ENCODE results near the gene SHH. TPM values are rescaled to one million over a fixed set of nuclear protein-coding genes. Genes with fewer than 3 reads are reported as not detected.

The SHH gene
- total RNA-seq, 1 experiment from 2014 or later: 0.26 TPM

DNA sequence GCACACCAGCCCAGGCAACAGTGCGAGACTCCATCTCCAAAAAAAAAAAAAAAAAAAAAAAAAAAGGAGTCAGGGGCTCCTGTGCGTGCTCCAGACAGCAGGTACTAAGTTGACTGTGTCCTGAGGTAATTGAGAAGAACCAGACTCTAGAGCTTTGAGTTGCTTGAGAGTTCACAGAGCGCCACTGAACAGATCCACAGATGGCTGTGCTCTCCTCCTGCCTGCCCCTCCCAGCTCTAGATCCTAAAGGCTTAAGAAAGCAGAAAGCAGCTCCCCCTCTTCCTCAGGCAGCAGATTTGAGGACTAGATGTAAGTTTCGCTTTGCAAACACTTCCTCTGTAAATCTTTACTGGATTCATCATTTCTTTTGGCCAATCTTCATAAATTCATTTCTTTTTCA lies 38.7 kb downstream of the SHH start (continued):
- TF ChIP-seq, protein P1, sequence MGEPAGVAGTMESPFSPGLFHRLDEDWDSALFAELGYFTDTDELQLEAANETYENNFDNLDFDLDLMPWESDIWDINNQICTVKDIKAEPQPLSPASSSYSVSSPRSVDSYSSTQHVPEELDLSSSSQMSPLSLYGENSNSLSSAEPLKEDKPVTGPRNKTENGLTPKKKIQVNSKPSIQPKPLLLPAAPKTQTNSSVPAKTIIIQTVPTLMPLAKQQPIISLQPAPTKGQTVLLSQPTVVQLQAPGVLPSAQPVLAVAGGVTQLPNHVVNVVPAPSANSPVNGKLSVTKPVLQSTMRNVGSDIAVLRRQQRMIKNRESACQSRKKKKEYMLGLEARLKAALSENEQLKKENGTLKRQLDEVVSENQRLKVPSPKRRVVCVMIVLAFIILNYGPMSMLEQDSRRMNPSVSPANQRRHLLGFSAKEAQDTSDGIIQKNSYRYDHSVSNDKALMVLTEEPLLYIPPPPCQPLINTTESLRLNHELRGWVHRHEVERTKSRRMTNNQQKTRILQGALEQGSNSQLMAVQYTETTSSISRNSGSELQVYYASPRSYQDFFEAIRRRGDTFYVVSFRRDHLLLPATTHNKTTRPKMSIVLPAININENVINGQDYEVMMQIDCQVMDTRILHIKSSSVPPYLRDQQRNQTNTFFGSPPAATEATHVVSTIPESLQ (CRISPR knock-in tag; IDR thresholded peaks at IDR 0.05): no peak
- TF ChIP-seq EMX1 (CRISPR knock-in tag; IDR thresholded peaks at IDR 0.05): no peak
- TF ChIP-seq, protein P2, sequence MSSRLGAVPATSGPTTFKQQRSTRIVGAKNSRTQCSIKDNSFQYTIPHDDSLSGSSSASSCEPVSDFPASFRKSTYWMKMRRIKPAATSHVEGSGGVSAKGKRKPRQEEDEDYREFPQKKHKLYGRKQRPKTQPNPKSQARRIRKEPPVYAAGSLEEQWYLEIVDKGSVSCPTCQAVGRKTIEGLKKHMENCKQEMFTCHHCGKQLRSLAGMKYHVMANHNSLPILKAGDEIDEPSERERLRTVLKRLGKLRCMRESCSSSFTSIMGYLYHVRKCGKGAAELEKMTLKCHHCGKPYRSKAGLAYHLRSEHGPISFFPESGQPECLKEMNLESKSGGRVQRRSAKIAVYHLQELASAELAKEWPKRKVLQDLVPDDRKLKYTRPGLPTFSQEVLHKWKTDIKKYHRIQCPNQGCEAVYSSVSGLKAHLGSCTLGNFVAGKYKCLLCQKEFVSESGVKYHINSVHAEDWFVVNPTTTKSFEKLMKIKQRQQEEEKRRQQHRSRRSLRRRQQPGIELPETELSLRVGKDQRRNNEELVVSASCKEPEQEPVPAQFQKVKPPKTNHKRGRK (CRISPR knock-in tag; IDR thresholded peaks at IDR 0.05; ENCODE audit: borderline replicate concordance): no peak

DNA sequence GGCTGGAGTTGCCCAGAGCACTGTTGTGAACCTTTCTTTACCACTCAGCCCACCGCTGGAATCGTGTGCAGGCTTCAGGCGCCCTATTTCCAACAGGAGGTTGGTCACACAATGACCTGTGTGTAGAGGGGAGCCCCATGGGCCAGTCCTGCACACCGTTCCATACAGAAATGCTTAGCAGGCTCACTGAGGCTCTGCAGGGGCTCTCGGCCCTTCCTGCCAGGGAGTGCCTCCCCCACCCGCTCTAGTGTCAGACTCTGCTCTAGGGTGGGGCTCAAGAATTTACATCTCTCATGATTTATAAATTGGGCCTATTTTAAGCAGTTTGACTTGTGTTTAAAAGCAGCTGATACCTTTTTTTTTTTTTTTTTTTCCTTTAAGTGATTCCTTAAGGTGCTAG lies 42.0 kb downstream of the SHH start:
- POLR2A ChIA-PET: no interaction called here

DNA sequence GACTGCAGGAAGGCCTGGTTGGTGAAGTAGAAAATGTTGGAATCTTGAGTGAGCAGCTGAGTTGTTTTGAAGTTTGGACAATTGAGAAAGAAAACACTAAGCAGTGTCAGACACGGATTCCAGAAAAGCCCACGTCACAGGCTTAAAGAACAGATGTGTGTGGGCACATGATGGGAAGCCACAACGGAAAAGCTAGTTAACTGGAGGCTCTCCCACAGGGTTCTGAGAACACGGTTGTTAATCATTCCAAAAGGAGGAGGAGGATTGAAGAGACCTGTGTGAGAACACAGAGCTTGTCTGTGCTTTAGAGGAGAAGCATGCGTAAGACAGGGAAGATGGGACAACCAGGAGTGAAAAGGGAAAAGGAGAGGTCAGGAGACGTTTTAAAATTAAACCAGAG lies 42.6 kb downstream of the SHH start:
- POLR2A ChIA-PET: no interaction called here
- no peak overlapping the region for H3K4me3 Mint-ChIP-seq
- ATAC-seq (no peak), DNase-seq (ENCODE audit: low spot score) (no peak)
- H3K36me3 Mint-ChIP-seq: peaks cover 39% of the 10 kb centered on the region
- CTCF ChIA-PET: interaction anchor here (3.3 kb wide), 1 partner anchor 171 kb away, joined by 26 read pairs; no protein-coding TSS in a partner anchor
- peak overlapping the region; percentile 46; the same call in 1 of the 2 replicates for H3K27ac Mint-ChIP-seq
- no peaks in the 10 kb centered on the region for H3K4me1 Mint-ChIP-seq
- H3K27me3 Mint-ChIP-seq (ENCODE audit: low read depth): no peaks in the 10 kb centered on the region
- H3K9me3 Mint-ChIP-seq: no peaks in the 10 kb centered on the region
- TF ChIP-seq ZNF416 (CRISPR knock-in tag; IDR thresholded peaks at IDR 0.05) (no peak), SOX15 (CRISPR knock-in tag; IDR thresholded peaks at IDR 0.05) (no peak), PRRX2 (CRISPR knock-in tag; IDR thresholded peaks at IDR 0.05) (no peak), ZNF138 (CRISPR knock-in tag; conservative IDR thresholded peaks at IDR 0.05) (no peak), ETV6 (CRISPR knock-in tag; IDR thresholded peaks at IDR 0.05) (no peak), NFE2L1 (CRISPR knock-in tag; IDR thresholded peaks at IDR 0.05) (no peak), JAZF1 (CRISPR knock-in tag; IDR thresholded peaks at IDR 0.05) (no peak), ZNF423 (CRISPR knock-in tag; IDR thresholded peaks at IDR 0.05) (no peak)
- TF ChIP-seq, protein P3, sequence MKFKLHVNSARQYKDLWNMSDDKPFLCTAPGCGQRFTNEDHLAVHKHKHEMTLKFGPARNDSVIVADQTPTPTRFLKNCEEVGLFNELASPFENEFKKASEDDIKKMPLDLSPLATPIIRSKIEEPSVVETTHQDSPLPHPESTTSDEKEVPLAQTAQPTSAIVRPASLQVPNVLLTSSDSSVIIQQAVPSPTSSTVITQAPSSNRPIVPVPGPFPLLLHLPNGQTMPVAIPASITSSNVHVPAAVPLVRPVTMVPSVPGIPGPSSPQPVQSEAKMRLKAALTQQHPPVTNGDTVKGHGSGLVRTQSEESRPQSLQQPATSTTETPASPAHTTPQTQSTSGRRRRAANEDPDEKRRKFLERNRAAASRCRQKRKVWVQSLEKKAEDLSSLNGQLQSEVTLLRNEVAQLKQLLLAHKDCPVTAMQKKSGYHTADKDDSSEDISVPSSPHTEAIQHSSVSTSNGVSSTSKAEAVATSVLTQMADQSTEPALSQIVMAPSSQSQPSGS (CRISPR knock-in tag; IDR thresholded peaks at IDR 0.05; ENCODE audit: borderline replicate concordance, low read depth): no peak
- TF ChIP-seq, protein P4, sequence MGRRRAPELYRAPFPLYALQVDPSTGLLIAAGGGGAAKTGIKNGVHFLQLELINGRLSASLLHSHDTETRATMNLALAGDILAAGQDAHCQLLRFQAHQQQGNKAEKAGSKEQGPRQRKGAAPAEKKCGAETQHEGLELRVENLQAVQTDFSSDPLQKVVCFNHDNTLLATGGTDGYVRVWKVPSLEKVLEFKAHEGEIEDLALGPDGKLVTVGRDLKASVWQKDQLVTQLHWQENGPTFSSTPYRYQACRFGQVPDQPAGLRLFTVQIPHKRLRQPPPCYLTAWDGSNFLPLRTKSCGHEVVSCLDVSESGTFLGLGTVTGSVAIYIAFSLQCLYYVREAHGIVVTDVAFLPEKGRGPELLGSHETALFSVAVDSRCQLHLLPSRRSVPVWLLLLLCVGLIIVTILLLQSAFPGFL (CRISPR knock-in tag; IDR thresholded peaks at IDR 0.05; ENCODE audit: borderline replicate concordance): no peak

More for the DNA sequence above, 42.0 kb downstream of the SHH start:
- no peaks in the 10 kb centered on the region for H3K27me3 Mint-ChIP-seq (ENCODE audit: low read depth)
- no peak overlapping the region for H3K27ac Mint-ChIP-seq
- no peaks in the 10 kb centered on the region for H3K9me3 Mint-ChIP-seq
- no peak for ATAC-seq
- H3K4me3 Mint-ChIP-seq: no peak overlapping the region
- TF ChIP-seq ZNF138 (CRISPR knock-in tag; conservative IDR thresholded peaks at IDR 0.05) (no peak), FOXK1 (CRISPR knock-in tag; IDR thresholded peaks at IDR 0.05) (no peak), TEAD4 (CRISPR knock-in tag; IDR thresholded peaks at IDR 0.05) (no peak), ESRRA (CRISPR knock-in tag; IDR thresholded peaks at IDR 0.05; ENCODE audit: borderline replicate concordance) (no peak), CREB1 (CRISPR knock-in tag; IDR thresholded peaks at IDR 0.05) (no peak), NR1H2 (CRISPR knock-in tag; IDR thresholded peaks at IDR 0.05) (no peak), ATF1 (CRISPR knock-in tag; IDR thresholded peaks at IDR 0.05) (no peak), NFE2L1 (CRISPR knock-in tag; IDR thresholded peaks at IDR 0.05) (no peak), ELF4 (CRISPR knock-in tag; IDR thresholded peaks at IDR 0.05; ENCODE audit: low read depth) (no peak), SOX15 (CRISPR knock-in tag; IDR thresholded peaks at IDR 0.05) (no peak), PRRX2 (CRISPR knock-in tag; IDR thresholded peaks at IDR 0.05) (no peak), TCF7 (CRISPR knock-in tag; IDR thresholded peaks at IDR 0.05; ENCODE audit: low read depth) (no peak), ZNF263 (CRISPR knock-in tag; IDR thresholded peaks at IDR 0.05; ENCODE audit: low read depth) (no peak)
- TF ChIP-seq, protein P5, sequence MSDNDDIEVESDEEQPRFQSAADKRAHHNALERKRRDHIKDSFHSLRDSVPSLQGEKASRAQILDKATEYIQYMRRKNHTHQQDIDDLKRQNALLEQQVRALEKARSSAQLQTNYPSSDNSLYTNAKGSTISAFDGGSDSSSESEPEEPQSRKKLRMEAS (CRISPR knock-in tag; IDR thresholded peaks at IDR 0.05): no peak
- TF ChIP-seq, protein P4 (CRISPR knock-in tag; IDR thresholded peaks at IDR 0.05; ENCODE audit: borderline replicate concordance): no peak
- TF ChIP-seq, protein P6, sequence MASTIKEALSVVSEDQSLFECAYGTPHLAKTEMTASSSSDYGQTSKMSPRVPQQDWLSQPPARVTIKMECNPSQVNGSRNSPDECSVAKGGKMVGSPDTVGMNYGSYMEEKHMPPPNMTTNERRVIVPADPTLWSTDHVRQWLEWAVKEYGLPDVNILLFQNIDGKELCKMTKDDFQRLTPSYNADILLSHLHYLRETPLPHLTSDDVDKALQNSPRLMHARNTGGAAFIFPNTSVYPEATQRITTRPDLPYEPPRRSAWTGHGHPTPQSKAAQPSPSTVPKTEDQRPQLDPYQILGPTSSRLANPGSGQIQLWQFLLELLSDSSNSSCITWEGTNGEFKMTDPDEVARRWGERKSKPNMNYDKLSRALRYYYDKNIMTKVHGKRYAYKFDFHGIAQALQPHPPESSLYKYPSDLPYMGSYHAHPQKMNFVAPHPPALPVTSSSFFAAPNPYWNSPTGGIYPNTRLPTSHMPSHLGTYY (CRISPR knock-in tag; IDR thresholded peaks at IDR 0.05): no peak
- TF ChIP-seq, protein P7, sequence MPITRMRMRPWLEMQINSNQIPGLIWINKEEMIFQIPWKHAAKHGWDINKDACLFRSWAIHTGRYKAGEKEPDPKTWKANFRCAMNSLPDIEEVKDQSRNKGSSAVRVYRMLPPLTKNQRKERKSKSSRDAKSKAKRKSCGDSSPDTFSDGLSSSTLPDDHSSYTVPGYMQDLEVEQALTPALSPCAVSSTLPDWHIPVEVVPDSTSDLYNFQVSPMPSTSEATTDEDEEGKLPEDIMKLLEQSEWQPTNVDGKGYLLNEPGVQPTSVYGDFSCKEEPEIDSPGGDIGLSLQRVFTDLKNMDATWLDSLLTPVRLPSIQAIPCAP (CRISPR knock-in tag; IDR thresholded peaks at IDR 0.05): no peak
- DNase-seq (ENCODE audit: low spot score): no peak
- CTCF ChIA-PET: interaction anchor here (0.6 to 1.6 kb wide), 2 partner anchors 38 to 171 kb away, joined by 4 read pairs; no protein-coding TSS in a partner anchor
- no peaks in the 10 kb centered on the region for H3K4me1 Mint-ChIP-seq
- H3K36me3 Mint-ChIP-seq: peaks cover 42% of the 10 kb centered on the region

Data from WTC11 (cell line).